GM18520 (cell line): ENCODE measurements around the gene RNF125.
"Not testable (repeated sequence)": the region's sequence is repeated elsewhere in the genome, so short reads cannot be mapped to it uniquely, and the experiment has no call there.

Source experiments
- ATAC-seq: cut with Tn5 transposase; IDR thresholded peaks from one replicate; pipeline ENCODE4 v1.9.1; 2021; ENCODE audit not compliant: unreplicated experiment

The RNF125 gene

GRCh38 chr18:32018331-32019250 lies at the start of gene RNF125:
TSS of gene RNF125 (plus strand) at chr18:32018825. CDS start at chr18:32018864, 39 bp downstream.
- peak; percentile 86 for ATAC-seq

- no peak for ATAC-seq
These were observed 48.0 kb upstream of the RNF125 start for GRCh38 chr18:31970617-31971016.

- ATAC-seq = no peak
These were observed 44.6 kb upstream of the RNF125 start for GRCh38 chr18:31973929-31974546.

GRCh38 chr18:31976242-31976641 lies 42.4 kb upstream of the RNF125 start:
- no peak for ATAC-seq

- no peak for ATAC-seq
These were observed 41.3 kb upstream of the RNF125 start for GRCh38 chr18:31977270-31977872.

GRCh38 chr18:31978616-31979015 lies 40.0 kb upstream of the RNF125 start:
- ATAC-seq = no peak

- no peak for ATAC-seq
These were observed 38.9 kb upstream of the RNF125 start for GRCh38 chr18:31979714-31980113.

GRCh38 chr18:31980863-31981262 lies 37.8 kb upstream of the RNF125 start:
- ATAC-seq = no peak

GRCh38 chr18:31983020-31983419 lies 35.6 kb upstream of the RNF125 start:
- no peak for ATAC-seq

- ATAC-seq = no peak
These were observed 34.6 kb upstream of the RNF125 start for GRCh38 chr18:31983976-31984375.

GRCh38 chr18:31990823-31991222 lies 27.8 kb upstream of the RNF125 start:
- peak; percentile 86 for ATAC-seq

GRCh38 chr18:31996007-31996406 lies 22.6 kb upstream of the RNF125 start:
- no peak for ATAC-seq

- no peak for ATAC-seq
These were observed 19.7 kb upstream of the RNF125 start for GRCh38 chr18:31998880-31999412.

GRCh38 chr18:32001141-32001540 lies 17.5 kb upstream of the RNF125 start:
- ATAC-seq = not testable (repeated sequence)

- not testable (repeated sequence) for ATAC-seq
These were observed 14.8 kb upstream of the RNF125 start for GRCh38 chr18:32003822-32004221.

GRCh38 chr18:32010124-32010721 lies 8.4 kb upstream of the RNF125 start:
- no peak for ATAC-seq

GRCh38 chr18:32011193-32011592 lies 7.4 kb upstream of the RNF125 start:
- ATAC-seq = no peak

GRCh38 chr18:32019251-32019948 lies 775 bp downstream of the RNF125 start:
- no peak for ATAC-seq

GRCh38 chr18:32019949-32020625 lies 1.5 kb downstream of the RNF125 start:
- ATAC-seq = not testable (repeated sequence)
